AG08395 (cell line): ENCODE results near the gene CFAP92.

Source experiments
- DNase-seq: peaks from one replicate; pipeline ENCODE4 v3.0.0; 2012; ENCODE audit warnings: mixed read lengths, low spot score

CFAP92 gene

GRCh38 chr3:129025108-129025507, 31.2 kb upstream of the CFAP92 start:
- DNase-seq = no peak

- DNase-seq = no peak
These were observed 30.0 kb upstream of the CFAP92 start for GRCh38 chr3:129023909-129024308.

- DNase-seq = no peak
These were observed 29.1 kb upstream of the CFAP92 start for GRCh38 chr3:129023008-129023358.

- peak; percentile 31 for DNase-seq
These were observed 28.5 kb upstream of the CFAP92 start for GRCh38 chr3:129022114-129023007.

- DNase-seq = peak; percentile 51
These were observed 27.3 kb upstream of the CFAP92 start for GRCh38 chr3:129021140-129021551.

GRCh38 chr3:129020691-129021090, 26.8 kb upstream of the CFAP92 start:
- no peak for DNase-seq

GRCh38 chr3:129019266-129019665, 25.4 kb upstream of the CFAP92 start:
- DNase-seq = no peak

- no peak for DNase-seq
These were observed 24.9 kb upstream of the CFAP92 start for GRCh38 chr3:129018751-129019150.

- no peak for DNase-seq
These were observed 24.4 kb upstream of the CFAP92 start for GRCh38 chr3:129018271-129018670.

- DNase-seq = no peak
These were observed 23.6 kb upstream of the CFAP92 start for GRCh38 chr3:129017484-129017899.

- DNase-seq = no peak
These were observed 23.0 kb upstream of the CFAP92 start for GRCh38 chr3:129016720-129017483.

- DNase-seq = no peak
These were observed 22.5 kb upstream of the CFAP92 start for GRCh38 chr3:129016356-129016719.

- no peak for DNase-seq
These were observed 21.7 kb upstream of the CFAP92 start for GRCh38 chr3:129015388-129016105.

- no peak for DNase-seq
These were observed 21.0 kb upstream of the CFAP92 start for GRCh38 chr3:129014793-129015345.

- no peak for DNase-seq
These were observed 20.3 kb upstream of the CFAP92 start for GRCh38 chr3:129014148-129014547.

- DNase-seq = no peak
These were observed 19.6 kb upstream of the CFAP92 start for GRCh38 chr3:129013491-129013891.

GRCh38 chr3:129010310-129010956, 16.6 kb upstream of the CFAP92 start:
- DNase-seq = no peak

- DNase-seq = no peak
These were observed 15.4 kb upstream of the CFAP92 start for GRCh38 chr3:129009266-129009665.

GRCh38 chr3:129007792-129008191, 13.9 kb upstream of the CFAP92 start:
- DNase-seq = no peak

- no peak for DNase-seq
These were observed 13.0 kb upstream of the CFAP92 start for GRCh38 chr3:129006864-129007263.

GRCh38 chr3:129005526-129006303, 11.8 kb upstream of the CFAP92 start:
- DNase-seq = peak; percentile 42
